GM19395 (cell line): ENCODE results near the gene ALKBH2.
"Not testable (repeated sequence)": the region's sequence is repeated elsewhere in the genome, so short reads cannot be mapped to it uniquely, and the experiment has no call there.

ENCODE experiments used
- ATAC-seq: cut with Tn5 transposase; IDR thresholded peaks from one replicate; pipeline ENCODE4 v1.9.1; 2021; ENCODE audit warnings: mild to moderate bottlenecking, moderate library complexity; ENCODE audit not compliant: unreplicated experiment

ALKBH2 gene

DNA sequence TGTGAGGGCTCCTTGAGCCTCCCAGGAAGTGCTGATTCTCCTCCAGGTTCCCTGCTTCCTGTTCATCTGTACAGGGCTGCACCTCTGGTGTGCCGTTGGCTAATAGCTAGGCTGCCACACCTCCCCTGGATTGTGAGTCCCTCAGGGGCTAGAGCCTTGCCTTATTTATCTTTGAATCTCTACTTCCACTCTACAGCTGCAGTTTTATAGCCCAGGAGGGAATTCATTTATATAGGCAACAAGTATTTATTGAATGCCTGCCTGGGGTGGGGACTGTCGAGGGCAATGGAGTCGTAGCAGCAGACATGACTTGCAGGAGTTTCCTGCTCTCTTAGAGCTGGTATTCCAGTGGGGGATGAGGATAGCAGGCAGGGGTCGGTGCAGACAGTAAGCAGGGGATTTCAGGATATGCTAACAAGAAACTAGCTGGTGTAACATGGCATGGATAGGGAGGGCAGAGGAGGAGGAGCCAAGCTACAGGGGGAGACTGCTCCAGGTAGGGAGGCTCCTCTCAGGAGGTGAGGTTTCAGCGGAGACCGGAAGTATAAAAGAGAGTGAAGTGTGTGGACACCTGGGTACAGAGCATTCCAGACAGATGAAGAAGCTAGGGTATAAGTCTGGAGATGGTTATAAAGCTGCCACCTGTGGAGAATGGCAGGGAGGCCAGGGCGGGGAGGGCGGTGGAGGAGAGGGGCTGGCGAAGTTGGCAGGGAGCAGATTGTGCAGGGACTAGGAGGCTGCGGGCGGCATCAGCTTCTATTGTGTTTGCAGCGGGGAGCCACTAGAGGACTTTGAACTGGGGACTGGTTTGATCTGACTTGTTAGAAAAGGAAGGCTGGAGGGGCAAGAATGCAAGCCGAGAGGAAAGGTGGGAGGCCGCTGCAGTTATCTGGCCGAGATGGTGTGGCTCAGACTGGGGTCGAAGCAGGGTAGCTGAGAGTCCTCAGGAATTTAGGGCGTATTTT lies 23.7 kb downstream of the ALKBH2 start:
- ATAC-seq = no peak

DNA sequence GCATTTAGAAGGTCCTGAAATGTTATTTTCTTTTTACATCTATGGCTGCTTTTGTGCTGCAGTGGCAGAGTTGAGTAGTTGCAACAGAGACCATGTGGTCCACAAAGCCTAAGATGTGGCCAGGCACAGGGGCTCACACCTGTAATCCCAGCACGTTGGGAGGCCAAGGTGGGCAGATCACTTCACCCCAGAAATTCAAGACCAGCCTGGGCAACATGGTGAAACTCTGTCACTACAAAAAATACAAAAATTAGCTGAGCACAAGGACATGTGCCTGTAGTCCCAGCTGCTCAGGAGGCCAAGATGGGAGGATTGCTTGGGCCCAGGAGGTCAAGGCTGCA lies 27.4 kb downstream of the ALKBH2 start:
- no peak for ATAC-seq

DNA sequence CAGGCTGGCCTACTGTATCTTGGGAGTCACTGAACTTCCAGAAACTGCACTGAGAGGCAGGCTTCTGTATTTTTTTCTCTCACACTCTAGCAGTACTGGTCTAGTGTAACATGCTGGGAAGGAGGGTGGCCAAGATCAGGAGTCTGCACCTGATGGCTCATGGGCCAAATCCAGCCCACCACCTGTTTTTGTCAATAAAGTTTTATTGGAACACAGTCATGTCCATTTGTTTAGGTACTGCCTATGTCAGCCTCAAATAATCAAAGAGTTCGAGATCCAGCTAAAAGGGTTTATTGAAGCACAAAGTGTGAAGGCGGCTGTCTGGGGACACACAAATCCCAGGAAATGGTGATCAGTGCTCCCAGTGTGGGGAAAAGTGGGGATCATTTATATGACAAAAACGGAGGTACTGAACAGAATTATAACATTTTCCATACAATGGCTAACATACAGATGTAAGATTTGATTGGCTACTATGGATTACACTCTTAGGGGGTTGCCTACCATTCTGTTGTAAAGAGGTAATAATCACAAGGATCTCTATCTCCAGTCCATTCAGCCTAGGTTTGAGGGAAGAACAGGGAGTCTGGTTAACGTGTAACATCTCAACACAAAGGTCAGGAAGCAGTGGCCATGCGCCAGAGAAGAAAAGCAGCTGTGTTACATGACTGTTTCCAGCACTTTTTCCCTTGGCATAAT lies 28.0 kb downstream of the ALKBH2 start:
- ATAC-seq = no peak

DNA sequence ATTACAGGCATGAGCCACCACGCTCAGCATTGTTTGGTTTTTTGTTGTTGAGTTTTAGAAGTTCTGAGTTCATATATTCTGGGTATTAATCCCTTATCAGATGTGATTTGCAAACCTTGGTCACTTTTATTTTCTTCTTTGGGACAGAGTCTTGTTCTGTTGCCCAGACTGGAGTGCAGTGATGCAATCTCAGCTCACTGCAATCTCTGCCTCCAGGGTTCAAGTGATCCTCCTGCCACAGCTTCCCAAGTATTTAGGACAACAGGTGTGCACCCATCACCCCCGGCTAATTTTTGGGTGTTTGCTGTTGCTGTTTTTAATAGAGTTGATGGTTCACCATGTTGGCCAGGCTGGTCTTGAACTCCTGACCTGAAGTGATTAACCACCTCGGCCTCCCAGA lies 29.1 kb downstream of the ALKBH2 start:
- ATAC-seq = no peak

DNA sequence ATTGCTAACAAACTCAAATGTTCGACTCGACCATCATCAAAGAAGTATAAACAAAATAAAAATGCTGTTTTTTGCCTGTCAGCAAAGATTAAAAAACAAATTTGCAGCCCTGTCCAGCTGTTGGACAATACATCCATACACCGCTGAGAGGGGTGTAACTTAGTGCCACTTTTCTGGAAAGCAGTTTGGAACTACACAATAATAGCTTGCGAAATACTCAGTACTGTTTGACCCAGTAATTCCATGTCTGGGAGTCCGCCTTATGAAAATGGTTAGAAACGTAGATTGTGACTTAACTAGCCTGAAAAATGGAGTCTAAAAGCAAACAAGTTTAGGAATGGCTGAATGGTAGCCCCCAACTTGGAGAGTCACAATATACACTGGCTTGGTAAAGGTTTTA lies 34.5 kb downstream of the ALKBH2 start:
- ATAC-seq = no peak

DNA sequence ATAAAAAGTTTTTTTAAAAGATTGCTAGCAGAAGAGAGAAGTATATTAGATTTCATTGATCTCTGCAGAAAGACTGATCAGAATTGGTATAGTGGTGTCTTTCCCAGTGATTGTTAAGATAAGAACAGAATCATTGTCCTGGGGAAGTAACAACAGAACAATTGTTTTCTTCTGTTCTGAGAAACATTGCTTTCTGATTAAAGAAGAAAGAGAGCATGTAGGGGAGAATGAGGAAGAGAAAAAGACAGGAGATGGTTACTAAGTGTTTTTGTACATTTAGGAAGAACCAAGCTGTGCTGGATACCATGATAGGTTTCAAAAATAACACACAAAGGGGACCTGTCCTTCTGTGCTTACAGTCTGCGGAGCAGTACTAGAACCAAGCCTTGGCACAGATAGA lies 35.9 kb downstream of the ALKBH2 start:
- no peak for ATAC-seq

DNA sequence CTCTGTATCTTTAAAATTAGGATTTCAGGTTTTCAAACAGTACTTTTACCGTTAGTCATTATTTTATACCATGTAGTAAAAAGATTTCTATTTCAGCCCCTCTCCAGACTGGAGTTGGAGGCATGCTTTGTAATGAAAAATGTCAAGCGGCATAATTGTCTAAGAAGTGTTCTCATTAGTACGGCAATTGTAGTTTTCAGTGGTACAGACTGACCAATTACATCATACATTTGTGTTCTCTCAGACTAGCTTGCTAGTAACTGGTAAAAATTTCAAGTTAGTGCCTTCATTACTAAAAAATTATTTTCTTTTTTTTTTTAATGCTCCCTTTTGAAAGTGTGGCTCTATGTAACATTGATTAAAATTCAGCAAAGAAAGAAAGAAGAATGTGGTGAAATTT lies 36.4 kb downstream of the ALKBH2 start:
- no peak for ATAC-seq

DNA sequence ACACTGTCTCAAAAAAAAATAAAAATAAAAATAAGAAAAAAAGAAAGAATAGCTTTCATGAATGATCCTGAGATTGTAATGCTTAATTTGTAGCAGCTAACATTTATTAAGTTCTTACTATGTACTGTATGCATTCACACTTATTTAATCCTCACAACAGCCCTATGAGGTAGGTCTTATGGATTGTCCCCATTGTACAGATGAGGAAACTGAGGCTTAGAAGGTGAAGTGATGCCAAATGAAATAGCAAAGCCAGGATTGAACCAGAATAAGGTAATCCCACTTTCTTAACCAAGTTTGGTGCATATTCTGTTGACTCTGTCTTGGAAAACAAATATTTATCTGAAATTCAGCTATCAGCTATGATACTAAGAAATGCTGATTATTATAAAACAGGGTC lies 38.8 kb downstream of the ALKBH2 start:
- ATAC-seq = no peak

DNA sequence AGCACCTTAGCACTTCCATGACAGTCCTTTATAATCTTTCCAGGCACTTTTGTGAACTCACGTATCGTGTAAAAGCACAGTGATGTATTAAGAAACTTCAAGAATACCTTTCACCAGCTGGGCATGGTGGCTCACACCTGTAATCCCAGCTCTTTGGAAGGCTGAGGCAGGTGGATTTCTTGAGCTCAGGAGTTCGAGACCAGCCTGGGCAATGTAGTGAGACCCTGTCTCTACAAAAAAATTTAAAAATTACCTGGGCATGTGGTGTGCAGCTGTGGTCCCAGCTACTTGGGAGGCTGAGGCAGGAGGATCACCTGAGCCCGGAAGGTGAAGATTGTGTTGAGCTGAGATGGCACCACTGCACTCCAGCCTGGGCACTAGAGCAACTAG lies 39.2 kb downstream of the ALKBH2 start:
- ATAC-seq = not testable (repeated sequence)

DNA sequence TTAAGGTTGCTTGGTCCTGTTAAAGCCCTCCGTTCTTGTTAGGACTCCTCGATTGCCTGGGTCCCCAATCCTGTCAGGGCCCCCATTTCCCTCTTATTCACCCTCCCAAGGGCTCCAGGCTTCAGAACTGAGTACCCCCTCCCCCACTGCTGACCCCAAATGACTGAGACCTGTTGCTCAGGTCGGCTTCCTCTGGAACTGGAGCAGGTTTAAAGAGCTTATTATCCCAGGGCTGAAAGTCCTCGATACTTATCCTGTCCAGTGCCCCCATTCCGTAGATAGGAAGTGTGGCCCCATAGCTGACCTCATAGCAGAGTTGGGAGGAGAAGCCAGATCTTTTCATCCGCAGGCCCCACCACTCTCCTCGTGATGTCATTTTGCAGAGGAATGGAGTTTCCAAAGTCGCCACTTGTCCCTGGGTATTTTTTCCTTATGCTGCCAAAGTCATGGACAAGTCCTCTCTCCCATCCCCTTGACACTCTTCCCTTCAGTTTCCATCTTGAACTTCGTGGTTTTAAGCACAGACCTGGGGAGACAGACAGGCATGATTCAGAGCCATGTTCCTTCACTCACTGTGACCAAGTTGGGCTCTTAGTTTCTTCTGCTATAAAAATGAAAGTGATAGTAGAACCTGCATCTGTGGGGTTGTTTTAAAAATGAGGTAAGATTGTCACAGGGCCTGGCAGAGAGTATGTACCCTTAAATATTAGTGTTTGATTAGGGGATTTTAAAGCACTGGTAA lies 39.7 kb downstream of the ALKBH2 start:
- peak; percentile 54 for ATAC-seq

DNA sequence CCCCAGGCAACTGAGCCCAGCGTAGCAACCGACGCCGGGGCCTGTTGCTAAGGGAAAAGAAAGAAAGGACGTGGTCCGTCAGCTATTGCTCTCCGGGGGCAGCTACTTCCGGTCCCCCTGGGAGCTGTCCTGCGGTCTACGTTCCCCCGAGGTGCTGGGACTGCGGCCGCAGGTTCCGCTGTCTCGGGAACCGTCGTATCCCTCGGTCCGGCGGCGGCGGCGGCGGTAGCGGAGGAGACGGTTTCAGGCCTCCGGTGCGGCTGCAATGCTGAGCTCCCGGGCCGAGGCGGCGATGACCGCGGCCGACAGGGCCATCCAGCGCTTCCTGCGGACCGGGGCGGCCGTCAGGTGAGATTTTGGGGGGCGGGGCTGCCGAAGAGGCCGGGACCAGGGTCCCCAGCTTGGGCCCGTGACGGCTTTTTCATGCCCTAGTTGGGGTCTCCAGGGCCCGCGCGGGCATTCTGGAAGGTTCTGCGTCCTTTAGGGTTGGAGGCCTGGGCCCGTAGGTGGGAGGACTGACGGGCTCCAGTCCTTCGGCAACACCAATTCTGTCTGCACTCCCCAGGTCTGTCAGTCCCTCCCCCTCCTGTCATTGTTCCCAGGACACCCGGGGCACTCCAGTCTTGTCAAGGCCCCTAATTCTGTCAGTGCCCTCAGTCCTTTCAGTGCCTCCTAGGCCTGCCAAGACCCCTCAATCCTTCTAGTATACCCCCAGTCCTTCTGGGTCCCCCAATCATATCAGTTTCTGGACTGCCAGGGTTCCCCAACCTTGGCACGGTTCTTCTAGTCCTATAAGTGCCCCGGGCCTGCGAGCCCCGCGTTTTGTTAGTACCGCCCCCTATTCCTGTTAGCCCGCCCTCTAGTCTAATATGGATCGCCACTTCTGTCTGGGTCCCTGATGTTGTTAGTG lies 40.6 kb downstream of the ALKBH2 start, which contains the start of gene USP30:
USP30 (plus strand) TSS at position 163 of the 910 bp plus-strand sequence; CDS start at position 266, 103 bp downstream.
- peak; percentile 73 for ATAC-seq

DNA sequence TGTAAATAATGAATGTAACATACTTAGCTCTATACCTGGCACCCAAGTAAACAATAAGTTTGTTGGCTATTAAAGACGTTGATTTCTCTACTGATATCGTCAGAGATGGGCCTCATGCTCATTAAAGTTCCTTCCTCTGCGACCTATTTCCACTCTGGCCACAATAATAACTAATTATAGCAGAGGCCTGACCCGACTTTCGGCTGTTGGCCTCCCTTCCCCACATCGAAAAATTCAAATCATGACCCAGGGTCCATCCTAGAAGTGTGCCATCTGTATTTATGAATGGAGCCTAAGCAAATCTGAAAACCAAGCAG lies 41.2 kb downstream of the ALKBH2 start:
- ATAC-seq = no peak

DNA sequence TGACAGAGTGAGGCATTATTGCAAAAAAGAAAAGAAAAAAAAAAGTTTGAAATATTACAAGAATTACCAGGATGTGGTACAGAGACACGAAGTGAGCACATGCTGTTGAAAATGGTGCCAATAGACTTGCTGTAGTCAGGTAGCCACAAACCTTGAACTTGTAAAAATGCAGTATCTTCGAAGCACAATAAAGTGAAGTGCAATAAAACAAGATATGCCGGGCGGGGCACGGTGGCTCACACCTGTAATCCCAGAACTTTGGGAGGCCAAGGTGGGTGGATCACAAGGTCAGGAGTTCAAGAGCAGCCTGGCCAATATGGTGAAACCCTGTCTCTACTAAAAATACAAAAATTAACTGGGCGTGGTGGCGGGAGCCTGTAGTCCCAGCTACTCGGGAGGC lies 43.5 kb downstream of the ALKBH2 start:
- not testable (repeated sequence) for ATAC-seq

DNA sequence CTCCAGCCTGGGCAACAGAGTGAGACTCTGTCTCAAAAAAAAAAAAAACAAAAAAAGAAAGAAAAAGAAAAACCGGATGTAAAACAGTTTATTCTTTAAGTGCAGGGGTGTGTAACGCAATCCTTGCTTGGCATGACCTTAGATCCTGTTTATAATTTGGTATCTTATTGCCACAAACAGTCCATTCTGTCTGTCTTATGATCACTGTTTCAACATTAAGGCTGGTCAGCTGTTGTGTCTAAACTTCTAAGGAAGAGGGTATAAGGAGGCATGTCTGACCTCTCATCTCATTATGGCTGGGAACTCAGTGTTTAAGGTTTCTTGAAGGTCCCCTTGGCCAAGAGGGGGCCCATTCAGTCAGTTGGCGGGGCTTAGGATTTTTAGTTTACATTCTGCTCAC lies 44.6 kb downstream of the ALKBH2 start:
- not testable (repeated sequence) for ATAC-seq

DNA sequence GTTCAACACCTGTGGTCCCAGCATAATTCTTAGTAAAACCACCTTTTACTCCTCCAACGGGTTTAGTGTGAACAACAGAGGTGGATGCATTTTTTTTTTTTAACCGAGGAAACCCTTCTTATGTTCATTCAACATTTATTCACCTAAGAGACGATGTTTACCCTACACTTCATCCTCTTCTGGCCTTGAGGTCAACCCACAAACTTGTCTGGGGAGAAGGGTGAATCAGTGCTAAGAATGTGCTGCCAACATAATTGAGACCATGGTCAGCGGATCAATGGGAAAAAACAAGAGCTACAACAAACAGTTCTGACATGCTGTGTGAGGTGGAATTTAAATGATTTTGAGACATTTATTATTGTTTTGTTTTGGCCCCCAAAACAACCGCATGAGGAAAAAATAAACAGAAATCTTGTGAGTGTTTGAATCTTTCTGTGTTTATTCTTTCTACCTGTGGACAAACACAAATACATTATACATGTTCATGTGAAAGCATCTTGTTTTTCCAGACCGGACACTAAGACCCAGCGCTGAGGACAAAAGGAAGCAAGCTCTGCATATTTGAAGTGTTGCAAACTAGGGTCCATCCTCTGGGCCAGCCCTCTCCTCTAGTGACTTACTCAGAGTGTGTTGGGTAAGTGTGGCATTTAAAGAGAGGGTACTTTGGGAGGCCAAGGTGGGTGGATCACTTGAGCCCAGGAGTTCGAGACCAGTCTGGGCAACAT lies 46.0 kb downstream of the ALKBH2 start:
- no peak for ATAC-seq

DNA sequence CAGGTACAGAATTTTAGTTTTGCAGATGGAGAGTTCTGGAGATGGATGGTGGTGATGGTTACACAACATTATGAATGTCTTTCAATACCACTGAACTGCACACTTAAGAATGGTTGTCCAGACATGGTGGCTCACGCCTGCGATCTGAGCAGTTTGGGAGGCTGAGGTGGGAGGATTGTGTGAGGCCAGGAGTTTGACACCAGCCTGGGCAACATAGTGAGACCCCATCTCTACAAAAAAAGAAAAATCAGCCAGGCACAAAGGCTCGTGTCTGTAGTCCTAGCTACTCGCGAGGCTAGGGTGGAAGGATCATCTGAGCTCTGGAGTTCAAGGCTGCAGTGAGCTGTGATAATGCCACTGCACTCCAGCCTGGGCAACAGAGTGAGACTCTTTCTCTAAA lies 49.0 kb downstream of the ALKBH2 start:
- no peak for ATAC-seq
